Hematopoietic multipotent progenitor cell treated with erythropoietin and hydrocortisone succinate and interleukin-3 and kit ligand, for 6 days (in vitro differentiated cells): ENCODE measurements around the gene CHKA.
A peak's percentile ranks its signal among the peaks of the same experiment; 100 is the strongest.

Source experiments
- DNase-seq: peaks from one replicate; pipeline ENCODE4 v3.0.0-alpha.2; 2015

The CHKA gene

DNA sequence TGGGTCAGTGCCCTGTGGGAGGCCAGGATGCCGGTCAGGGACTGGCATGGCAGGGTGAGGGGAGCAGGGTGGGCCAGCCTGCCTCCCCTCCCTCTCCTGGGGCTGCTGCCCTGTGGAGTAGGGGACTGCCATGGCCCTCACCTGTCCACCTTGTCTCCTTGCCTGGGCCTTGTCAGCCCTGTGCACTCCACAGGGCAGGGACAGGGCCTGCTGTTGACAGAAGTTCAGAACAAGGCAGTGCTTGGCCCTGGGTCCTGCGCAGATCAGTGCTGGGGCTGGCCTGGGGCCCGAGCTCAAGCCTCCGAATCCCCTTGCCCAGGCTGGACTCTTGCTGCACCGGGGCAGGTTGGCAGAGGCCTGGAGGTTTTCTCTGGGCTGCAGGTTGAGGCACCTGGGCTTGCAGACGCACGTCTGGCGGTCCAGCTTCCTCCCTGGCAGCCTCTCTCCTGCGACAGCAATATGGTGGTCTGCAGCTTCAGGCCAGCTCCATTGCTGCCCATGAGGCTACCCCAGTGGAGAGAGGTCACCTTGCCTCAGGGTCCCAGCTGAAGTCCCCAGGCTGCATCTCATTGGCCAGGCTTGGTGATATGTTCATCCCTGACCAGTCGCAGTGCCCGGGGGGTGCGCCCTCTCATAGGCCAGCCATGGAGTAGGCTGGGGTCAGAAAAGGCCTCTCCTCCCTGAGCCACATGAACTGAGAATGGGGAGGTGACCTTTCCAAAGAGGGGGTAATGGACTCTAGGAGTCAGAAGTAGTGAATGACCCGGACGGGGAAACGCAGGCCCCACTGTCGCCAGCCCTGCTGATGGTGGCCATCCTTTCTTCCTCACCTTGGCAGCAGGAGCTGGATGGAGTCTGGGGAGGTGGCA is 21.5 kb upstream of the CHKA start:
- no peak for DNase-seq

DNA sequence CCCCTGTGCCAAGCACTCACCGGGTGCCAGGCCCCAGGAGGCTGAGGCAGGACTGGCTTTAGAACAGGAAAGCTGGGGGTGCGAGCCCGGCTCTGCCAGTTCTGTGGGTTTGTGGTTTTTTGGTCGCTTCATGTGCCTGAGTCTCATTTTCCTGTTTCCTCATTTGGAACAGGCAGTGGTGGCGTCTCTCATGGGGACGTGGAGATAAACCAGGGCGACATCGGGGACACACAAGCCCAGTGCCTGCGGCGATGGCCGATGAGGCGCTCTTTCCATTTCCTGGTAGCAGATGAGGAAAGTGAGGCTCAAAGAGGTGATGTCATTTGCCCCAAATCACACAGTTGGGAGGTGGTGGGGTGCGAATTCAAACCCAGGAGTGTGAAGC is 20.8 kb upstream of the CHKA start:
- DNase-seq = peak; percentile 91

DNA sequence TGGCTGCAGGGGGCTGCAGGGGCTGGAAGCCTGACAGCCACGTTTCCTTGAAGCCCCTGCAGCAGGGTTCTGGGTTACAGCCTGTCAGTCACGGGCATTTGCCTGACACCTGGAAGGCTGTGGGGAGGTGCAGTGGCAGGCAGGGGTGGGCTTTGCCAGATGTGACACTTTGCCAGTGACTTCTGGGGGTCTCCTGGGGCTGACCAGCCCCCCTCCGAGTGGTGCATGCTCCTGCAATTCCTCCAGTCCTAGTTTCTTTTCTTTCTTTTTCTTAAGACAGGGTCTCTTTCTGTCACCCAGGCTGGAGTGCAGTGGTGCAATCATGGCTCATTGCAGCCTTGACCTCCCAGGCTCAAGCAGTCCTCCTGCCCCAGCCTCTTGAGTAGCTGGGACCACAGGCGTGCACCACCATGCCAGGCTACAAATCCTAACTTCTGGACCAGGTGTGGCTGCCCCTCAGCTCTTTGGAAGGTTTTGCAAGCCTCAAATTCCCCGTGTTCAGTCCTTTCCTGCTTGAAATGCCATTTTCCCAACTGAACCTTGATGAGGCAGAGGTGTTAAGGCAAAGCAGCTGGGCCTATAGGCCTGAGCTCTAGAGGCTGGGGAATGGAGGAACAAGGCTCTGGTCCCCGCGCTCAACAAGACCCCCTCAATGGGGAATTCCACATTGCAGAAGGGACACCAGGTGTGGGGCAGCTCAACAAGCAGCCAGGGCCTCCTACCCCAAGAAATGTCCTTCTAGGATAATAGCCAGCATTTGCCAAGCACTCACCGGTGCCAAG is 20.2 kb upstream of the CHKA start:
- DNase-seq = no peak

DNA sequence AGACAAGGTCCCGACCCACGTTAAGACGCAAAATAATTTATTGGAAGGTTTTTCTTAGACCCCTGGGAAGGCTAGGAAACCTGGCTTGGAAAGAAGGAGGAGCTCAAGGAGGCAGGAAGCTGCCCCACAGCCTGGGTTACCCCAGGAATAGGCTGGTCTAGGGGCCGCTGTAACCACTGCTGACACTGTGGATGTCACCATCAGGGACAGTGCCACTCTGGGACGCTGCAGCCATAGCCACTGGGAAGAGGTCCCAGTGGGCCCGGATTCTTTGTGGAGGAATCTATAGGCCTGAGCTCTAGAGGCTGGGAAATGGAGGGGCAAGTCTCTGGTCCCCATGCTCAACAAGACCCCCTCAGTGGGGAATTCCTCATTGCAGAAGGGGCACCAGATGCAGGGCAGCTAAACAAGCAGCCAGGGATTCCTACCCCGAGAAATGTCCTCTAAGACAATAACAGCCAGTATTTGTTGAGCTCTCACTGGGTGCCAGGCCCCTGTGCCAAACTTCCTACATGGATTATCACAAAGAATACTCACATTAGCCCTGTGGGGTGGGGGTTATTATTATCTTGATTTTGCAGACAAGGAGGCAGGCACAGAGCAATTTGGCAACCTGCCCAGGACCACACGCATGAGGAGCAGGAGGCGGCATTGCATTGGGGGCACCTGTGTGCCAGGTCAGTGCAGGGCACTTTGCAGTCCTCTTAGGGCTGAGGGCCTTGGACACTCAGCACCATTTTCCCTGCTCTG is 19.5 kb upstream of the CHKA start:
- peak; percentile 91 for DNase-seq

DNA sequence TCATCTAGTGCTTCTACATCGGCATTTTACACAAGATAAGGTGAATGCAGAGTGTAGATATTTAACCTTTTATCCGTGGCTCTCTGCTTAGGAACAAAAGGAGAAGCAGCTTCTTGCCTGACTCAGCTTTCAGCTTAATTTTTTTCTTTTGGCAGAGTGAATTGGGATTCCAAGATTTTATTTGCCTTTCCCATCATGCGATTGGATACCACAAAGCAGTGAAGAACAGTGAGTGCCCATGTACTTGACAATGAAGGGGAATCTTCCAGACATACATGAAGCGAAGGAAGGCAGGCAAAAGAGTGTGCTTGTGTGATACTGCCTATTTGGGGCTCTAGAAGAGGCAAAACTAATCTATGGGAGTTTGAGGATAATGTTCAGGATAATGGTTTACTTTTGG is 17.0 kb upstream of the CHKA start:
- peak; percentile 47 for DNase-seq

DNA sequence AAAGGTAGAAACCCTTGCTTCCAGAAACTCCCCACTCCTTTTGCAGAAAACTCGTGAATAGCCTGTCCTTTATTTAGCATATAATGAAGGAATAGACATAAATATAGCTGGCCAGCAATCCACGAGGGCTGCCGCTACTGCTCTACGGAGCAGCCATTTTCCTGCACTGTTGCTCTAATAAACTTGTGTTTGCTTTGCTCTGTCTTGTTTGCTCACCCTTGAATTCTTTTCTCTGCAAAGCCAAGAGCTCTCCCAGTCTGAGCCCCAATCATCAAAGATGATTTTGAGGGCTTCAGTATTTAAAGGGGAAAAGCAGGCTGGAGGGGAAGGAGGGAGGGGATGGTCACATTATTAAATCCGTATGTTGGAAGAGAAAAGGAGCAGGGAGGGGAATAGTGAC is 16.6 kb upstream of the CHKA start:
- no peak for DNase-seq

DNA sequence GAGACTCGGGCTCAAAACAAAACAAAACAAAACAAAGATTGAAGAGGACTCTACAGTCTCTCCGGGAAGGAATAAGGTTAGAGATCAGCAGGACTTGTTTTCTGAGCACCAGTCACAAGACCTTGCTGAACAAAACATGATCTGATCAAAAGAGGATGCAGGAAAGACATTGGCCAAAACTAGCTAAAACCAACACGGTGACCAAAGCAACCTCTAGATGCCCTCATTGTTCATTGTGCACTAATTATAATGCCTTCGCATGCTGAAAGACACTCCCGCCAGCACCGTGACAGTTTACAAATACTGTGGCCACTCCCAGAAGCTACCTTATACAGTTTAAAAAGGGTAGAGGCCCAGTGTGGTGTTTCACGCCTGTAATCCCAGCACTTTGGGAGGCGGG is 15.7 kb upstream of the CHKA start:
- peak; percentile 23 for DNase-seq

DNA sequence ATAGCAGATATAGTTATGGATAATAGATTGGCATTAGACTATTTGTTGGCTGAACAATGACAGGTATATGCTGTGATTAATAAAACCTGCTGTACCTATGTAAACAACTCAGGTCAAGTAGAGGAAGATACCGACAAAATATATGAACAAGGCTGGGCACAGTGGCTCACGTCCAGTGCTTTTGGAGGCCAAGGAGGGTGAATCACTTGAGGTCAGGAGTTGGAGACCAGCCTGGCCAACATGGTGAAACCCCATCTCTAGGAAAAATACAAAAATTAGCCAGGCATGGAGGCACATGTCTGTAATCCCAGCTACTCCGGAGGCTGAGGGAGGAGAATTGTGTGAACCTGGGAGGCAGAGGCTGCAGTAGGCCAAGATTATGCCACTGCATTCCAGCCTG is 14.0 kb upstream of the CHKA start:
- no peak for DNase-seq

DNA sequence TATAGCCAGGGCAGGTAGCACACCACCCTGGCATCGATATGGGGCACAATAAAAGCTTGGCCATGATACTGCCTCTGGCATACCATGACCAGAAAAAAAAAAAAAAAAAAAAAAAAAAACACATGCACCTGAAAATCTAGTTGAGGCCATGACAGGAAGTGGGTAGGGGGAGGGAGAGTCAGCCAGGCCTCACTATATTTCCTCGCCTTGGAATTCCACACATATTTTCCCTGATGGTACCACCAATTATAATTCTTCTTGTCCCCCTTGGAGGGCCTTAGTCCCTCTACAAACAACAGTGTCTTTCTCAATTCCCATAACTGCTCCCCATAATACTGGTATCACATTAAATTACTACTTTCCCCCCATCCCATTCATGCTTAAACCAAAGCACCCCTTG is 12.6 kb upstream of the CHKA start:
- DNase-seq = no peak

DNA sequence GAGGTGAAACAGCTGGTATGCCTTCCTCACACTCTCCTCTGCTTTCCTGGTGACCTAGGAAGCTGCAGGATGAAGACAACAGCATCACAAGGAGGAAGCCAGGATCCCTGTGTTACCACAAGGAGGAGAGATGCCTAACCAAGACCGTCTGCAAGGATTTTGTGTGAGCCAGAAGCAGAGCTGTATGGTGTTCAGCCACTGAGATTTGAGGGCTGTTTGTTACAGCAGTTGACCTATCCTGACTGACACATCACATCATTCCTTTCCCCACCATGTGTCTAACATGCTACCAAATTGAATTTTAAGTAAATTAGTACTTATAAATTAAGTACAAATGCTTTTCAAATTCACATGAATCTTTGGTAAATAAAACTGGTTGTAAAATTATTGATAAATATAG is 8.9 kb upstream of the CHKA start:
- DNase-seq = no peak

DNA sequence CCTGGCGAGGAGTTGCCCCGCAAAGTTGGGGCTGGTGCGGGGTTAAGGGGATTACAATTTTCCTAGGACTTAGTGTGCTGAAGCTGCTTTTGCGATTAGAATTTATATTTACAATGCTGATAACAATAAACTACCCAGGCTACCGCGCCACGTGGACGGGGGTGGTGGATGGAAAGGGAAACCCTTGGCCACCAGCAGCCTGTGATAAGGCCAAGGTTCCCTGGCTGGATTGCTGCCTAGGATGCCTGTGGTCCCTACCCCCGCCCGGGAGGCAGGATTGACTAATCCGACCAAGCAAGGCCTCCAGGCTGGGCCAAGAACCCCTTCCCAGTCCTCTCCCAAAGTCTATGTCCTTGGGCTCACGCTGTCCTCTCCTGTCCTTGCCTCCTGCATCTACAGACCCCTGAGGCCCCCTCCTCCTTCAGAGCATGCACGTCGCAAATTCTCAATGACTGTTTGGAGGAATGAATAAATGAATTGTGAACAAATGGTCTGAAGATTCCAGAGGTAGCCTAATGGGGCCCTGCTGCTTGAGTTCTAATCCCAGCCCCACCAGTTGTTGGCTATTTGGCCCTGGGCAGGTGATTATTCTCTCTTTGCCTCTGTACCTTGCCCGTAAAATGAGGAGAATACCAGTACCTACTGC is 7.6 kb upstream of the CHKA start:
- DNase-seq = peak; percentile 88

DNA sequence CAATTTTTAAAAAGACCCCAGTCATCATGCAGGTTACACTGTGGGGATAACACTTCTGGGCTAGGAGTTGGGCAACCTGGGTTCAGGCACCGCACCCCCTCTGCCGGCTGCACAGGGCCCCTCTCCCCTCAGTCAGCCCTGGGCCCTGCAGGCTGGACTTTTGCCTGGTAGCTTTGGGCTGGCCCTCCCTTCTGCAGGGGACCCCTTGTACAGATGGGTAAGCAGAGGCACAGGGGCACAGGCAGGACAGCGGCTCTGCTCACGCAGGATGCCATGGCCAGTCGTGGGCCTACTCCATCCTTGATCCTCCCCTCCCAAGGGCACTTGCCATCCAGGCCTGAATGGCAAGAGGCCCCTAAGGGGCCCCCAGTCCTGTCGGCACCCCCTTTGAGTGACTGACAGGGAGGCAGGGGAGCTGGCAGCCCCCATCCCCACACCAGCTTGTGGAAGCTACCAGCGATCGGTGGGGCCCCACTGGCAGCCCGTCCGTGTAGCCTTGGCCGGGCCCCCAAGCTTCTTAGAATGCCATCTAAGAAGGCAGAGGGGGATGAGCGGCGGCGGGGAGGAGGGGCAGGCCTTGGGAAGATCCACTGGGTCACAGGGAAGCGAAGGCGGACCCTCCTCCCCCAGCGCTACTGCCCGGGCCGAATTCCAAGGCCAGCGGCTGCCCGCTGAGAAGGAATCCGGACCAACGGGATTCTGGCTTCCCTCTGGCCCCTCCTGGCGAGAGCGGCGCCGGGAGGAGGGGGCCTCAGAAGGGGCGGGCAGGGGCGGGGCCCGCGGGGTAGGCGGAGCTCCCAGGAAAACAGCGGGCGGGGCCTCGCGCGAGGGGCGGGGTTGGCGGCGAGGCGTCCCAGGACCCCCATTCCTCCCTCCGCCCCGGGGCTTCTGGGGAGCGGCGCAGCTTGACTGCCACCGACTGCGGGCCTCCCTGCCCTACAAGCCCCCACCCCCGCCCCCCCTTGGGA is 6.8 kb upstream of the CHKA start:
- peak; percentile 50 for DNase-seq

DNA sequence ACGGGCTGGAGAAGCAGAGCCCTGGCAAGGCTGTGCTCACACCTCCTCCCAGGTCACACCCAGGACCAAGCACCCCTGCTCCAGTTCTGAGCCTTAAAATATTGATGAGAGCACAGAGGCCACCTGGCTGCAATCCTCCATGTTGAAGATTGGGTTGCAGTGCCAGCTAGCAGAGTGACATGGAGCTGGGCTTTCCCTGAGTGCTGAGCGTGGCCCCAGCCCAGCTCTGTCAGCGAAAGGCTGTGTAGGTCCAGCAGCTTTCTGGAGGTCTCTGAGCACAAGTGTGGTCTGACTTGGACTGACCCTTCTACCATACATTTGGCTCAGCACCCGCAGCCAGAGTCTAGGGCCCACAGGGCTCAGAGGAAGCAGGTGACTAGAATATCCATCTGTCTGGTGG is 4.0 kb upstream of the CHKA start:
- DNase-seq = no peak

DNA sequence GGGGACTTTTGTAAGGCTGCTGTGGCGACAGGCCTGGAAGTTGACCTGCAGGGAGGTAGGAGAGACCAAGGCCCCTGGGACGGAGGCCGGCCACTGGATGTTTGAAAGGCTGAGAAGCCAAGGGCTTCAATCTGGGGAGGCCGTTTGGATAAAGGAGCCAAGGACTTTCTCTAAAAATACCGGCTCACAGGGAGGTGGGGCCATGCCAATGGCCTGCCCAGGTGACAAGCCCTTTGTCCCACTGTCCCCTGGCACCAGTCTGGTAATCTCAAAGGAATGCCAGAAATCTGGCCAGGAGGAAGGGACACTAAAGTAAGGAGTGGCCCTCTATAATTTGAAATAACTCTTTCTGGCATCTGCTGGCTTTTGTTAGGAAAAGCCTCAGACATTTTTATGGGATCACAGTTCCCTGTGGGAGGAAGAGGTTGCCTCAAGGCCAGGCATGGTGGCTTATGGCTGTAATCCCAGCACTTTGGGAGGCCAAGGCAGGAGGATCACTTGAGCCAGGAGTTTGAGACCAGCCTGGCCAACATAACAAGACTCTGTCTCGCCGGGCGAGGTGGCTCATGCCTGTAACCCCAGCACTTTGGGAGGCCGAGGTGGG is 1.9 kb upstream of the CHKA start:
- no peak for DNase-seq

DNA sequence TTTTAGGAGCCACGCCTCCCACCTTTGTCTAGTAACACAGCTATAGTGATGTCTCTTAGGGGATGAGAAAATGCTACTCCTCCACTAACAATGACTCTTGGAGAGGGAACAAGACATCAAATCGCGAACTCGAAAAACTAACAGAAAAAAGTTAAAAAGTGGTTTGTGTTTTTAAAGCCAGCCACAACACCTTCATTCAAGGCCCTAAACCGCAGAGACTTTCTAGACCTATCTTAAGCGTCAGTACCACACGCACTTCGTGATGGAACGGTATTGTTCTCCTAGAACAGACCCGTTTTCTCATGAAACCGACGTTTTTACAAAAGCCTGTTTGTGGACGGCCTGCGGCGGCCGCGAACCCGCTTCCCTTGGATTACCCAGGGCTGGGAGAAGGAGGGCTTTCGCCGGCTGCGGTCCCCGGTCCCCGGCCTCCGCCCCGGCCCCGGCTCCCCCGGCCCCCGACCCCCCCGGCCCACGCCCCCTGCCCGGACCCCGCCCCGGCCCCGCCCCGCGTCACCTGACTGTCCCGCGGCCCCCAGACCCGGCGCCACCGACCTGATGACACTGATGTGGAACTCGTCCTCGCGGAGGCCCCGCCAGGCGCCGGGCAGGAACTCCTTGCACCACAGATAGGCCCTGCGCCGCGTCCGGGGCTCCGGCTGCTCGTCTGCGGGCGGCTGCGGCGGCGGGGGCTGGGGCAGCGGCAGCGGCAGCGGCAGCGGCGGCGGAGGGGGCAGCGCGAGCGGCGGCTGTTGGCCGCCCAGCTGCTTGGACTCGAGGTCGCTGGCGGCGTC is 718 bp downstream of the CHKA start:
- DNase-seq = peak; percentile 68

DNA sequence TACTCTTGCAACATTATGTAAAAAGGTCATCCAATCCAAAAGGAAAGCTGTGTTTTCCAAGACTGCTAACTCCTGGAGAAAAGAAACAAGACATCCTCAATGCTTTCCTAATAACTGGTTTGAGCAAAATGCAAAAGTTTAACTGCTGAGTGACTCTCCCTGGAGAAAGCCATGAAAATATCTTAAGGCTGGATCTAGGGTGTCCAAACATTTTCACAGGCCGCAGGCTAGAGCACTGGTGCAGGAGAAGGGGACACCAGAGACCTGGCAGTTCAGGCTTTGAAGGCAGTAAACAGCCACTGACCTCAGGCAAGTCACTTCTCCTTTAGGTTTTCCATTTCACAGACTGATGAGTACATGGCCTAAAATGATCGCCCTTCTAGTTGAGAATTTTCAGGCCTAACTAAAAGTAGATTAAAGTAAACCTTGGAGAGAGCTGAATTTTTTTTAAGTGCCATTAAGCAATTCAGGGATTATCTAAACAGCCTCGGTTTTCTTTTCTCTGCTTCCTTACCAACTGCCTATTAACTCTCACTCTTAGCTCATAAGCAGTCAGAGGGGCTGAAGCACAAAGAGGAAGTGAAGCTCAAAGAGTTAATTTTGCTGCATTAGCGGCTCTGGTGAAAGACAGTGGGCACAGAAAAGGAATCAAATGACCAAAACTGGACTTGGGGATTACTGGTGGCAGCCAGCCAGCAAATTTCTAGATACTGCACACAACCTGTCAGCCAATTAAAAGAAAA is 2.3 kb downstream of the CHKA start:
- DNase-seq = peak; percentile 80

DNA sequence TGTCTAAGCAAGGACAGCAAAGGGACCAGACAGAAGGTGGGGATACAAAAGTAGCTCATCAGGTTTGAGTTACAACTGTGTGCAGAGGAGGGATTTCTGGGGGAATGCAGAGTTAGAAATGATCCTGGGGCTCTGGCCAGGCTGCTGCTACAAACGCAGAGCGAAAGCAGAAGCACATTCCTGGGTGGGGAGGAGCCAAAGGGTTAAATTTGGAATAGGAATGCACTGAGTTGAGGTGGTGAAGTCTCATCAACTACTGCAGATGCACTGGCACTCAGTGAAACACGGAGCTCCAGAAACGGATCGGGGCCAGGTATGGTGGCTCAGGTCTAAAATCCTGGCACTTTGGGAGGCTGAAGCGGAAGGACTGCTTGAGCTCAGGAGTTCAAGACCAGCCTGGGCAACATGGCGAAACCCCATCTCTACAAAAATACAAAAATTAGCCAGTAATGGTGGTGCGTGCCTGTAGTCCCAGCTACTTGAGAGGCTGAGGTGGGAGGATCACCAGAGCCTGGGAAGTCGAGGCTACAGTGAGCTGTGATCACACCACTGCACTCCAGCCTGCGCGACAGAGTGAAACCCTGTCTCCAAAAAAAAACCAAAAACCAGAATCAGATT is 3.2 kb downstream of the CHKA start:
- DNase-seq = no peak

DNA sequence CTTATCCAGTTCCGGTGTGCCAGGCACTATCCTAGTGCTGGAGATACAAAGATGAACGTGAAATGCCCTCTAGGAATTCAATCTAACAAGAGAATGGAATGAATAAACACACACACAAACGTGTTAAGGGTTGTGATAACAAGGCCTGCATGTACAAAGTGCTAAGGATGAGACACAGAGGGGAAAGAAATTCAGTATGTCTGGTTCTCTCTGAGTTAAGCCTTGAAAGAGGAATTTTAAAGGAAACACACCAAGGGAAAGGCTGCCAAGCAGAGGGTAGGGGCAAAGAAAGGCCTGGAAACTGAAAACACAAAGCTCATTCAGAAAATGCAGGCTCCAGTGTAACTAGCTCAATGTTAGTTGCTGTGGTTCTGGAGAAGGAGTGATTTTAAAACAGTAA is 4.2 kb downstream of the CHKA start:
- no peak for DNase-seq

DNA sequence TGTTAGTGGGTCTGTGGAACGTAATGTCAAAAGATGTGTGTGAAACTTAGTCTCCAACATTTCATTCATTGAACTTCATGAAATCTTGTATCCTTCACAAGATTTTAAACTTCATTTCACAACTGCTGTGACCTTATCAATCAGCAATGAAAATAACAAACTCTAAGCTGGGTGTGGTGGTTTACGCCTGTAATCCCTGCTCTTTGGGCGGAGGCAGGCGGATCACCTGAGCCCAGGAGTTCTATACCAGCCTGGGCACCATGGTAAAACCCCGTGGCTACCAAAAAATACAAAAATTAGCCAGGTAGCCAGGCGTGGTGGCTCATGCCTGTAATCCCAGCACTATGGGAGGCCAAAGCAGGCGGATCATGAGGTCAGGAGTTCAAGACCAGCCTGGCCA is 5.1 kb downstream of the CHKA start:
- DNase-seq = no peak
